ENCODE data around the gene ACTR3C.
A peak's percentile ranks its signal among the peaks of the same experiment; 100 is the strongest.

The ACTR3C gene

GRCh38 chr7:150358988-150359621 lies 35.8 kb upstream of the ACTR3C start:
- DNase-seq (ENCODE audit: extremely low read depth, low read depth): no peak
- no peak for TF ChIP-seq CTCF (IDR thresholded peaks at IDR 0.05; ENCODE audit: low read depth, low read length, missing control alignments)
- no peak overlapping the region for H3K4me3 ChIP-seq (replicated peaks; ENCODE audit: low read depth, low read length)

GRCh38 chr7:150358433-150358832 lies 35.1 kb upstream of the ACTR3C start:
- TF ChIP-seq CTCF (IDR thresholded peaks at IDR 0.05; ENCODE audit: low read depth, low read length, missing control alignments): no peak
- DNase-seq (ENCODE audit: extremely low read depth, low read depth): no peak
- H3K4me3 ChIP-seq (replicated peaks; ENCODE audit: low read depth, low read length): no peak overlapping the region

GRCh38 chr7:150357771-150358427 lies 34.6 kb upstream of the ACTR3C start:
- H3K4me3 ChIP-seq (replicated peaks; ENCODE audit: low read depth, low read length): no peak overlapping the region
- no peak for TF ChIP-seq CTCF (IDR thresholded peaks at IDR 0.05; ENCODE audit: low read depth, low read length, missing control alignments)
- no peak for DNase-seq (ENCODE audit: extremely low read depth, low read depth)

GRCh38 chr7:150357270-150357669 lies 33.9 kb upstream of the ACTR3C start:
- TF ChIP-seq CTCF (IDR thresholded peaks at IDR 0.05; ENCODE audit: low read depth, low read length, missing control alignments): no peak
- no peak overlapping the region for H3K4me3 ChIP-seq (replicated peaks; ENCODE audit: low read depth, low read length)
- no peak for DNase-seq (ENCODE audit: extremely low read depth, low read depth)

- DNase-seq (ENCODE audit: extremely low read depth, low read depth): no peak
- TF ChIP-seq CTCF (IDR thresholded peaks at IDR 0.05; ENCODE audit: low read depth, low read length, missing control alignments): peak; percentile 68
- no peak overlapping the region for H3K4me3 ChIP-seq (replicated peaks; ENCODE audit: low read depth, low read length)
Measured at GRCh38 chr7:150356265-150356897, 33.0 kb upstream of the ACTR3C start.

GRCh38 chr7:150355666-150356059 lies 32.3 kb upstream of the ACTR3C start:
- no peak overlapping the region for H3K4me3 ChIP-seq (replicated peaks; ENCODE audit: low read depth, low read length)
- no peak for TF ChIP-seq CTCF (IDR thresholded peaks at IDR 0.05; ENCODE audit: low read depth, low read length, missing control alignments)
- DNase-seq (ENCODE audit: extremely low read depth, low read depth): no peak
